RWPE1 (cell line): ENCODE data around the gene GLRA1.

ENCODE experiments used
- CTCF ChIA-PET: fragments of 350-600 bp; sonication (Branson Sonifier 250); formaldehyde crosslinking; extraction: SDS; loops from one replicate; lab custom pipeline; 2021; lab: Yijun Ruan, JAX
- POLR2A ChIA-PET: fragments of 400-600 bp; formaldehyde crosslinking; extraction: SDS; loops from one replicate; lab custom pipeline; 2020; ENCODE audit warnings: antibody characterized with exemption; ENCODE audit not compliant: low non-redundant PET; lab: Yijun Ruan, JAX
- DNase-seq: peaks from one replicate; pipeline ENCODE4 v3.0.0; 2012; ENCODE audit warnings: low spot score
- H3K27ac ChIP-seq: fragments of 450-650 bp; 2 replicates; pipeline ENCODE4 v1.5.1; 2017
- TF ChIP-seq, protein P1 (sequence below): fragments of 450-650 bp; conservative IDR thresholded peaks from 2 replicates; pipeline ENCODE4 v1.5.1; 2017; ENCODE audit warnings: low read depth, mild to moderate bottlenecking

GLRA1 gene

DNA sequence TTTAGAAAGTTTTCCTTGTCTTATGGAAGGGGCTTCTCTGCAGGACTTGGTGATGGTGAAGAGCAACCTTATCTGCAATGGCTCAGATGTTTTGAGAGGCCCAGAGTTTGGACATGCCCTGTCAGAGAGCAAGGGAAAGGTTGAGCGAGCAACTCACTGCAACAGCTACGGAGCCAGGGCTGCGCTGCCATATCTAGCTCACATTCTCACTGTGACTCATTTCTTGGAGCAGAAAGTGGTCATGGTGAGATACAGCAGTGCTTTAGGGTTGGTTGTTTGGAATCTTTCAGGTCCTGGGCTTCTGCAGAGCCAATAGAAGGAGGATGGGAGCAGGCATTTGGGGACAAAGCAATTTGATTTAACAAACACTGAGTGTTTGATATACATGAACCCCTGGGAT is 12.3 kb downstream of the GLRA1 start:
- H3K27ac ChIP-seq, result no peak overlapping the region
- CTCF ChIA-PET, result interaction anchor here (0.6 kb wide), 1 partner anchor 348 kb away, joined by 3 read pairs; no protein-coding TSS in a partner anchor
- TF ChIP-seq, protein P1, sequence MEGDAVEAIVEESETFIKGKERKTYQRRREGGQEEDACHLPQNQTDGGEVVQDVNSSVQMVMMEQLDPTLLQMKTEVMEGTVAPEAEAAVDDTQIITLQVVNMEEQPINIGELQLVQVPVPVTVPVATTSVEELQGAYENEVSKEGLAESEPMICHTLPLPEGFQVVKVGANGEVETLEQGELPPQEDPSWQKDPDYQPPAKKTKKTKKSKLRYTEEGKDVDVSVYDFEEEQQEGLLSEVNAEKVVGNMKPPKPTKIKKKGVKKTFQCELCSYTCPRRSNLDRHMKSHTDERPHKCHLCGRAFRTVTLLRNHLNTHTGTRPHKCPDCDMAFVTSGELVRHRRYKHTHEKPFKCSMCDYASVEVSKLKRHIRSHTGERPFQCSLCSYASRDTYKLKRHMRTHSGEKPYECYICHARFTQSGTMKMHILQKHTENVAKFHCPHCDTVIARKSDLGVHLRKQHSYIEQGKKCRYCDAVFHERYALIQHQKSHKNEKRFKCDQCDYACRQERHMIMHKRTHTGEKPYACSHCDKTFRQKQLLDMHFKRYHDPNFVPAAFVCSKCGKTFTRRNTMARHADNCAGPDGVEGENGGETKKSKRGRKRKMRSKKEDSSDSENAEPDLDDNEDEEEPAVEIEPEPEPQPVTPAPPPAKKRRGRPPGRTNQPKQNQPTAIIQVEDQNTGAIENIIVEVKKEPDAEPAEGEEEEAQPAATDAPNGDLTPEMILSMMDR, result no peak
- POLR2A ChIA-PET, result no interaction called here
- no peak for DNase-seq

GRCh38 chr5:151911011-151911410 is 13.6 kb downstream of the GLRA1 start:
- peak; percentile 45 for DNase-seq
- CTCF ChIA-PET, result no interaction called here
- POLR2A ChIA-PET, result no interaction called here
- TF ChIP-seq, protein P1, result no peak
- H3K27ac ChIP-seq, result no peak overlapping the region

DNA sequence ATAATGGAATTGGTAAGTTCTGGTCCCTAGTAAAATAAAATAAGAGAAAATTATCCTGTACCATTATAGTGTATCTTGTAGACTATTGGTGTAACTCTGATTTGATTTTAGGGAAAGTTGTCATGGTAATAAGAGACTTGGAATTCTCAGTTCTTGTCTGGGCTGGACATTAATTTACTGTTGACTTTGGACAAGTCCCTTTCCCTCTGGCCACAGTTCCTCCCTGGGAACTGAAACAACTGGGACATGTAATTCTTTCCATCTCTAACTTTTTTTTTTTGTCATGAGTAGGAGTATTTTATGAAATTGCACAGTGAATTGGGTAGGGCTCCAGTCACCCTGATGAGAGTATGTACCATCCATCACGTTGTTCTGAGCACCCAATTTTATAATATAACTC is 15.0 kb downstream of the GLRA1 start:
- CTCF ChIA-PET, result no interaction called here
- TF ChIP-seq, protein P1, result no peak
- DNase-seq, result no peak
- no peak overlapping the region for H3K27ac ChIP-seq
- POLR2A ChIA-PET, result no interaction called here

GRCh38 chr5:151906246-151906645 is 18.4 kb downstream of the GLRA1 start:
- no peak overlapping the region for H3K27ac ChIP-seq
- DNase-seq, result no peak
- POLR2A ChIA-PET, result no interaction called here
- CTCF ChIA-PET, result no interaction called here
- TF ChIP-seq, protein P1, result no peak

- ChIA-PET CTCF (interaction anchor here (0.6 to 0.7 kb wide), 2 partner anchors 47 to 1844 kb away, joined by 4 read pairs; no protein-coding TSS in a partner anchor), POLR2A (no interaction called here)
- no peak overlapping the region for H3K27ac ChIP-seq
- DNase-seq, result no peak
- TF ChIP-seq, protein P1, result no peak
These were observed 19.1 kb downstream of the GLRA1 start for GRCh38 chr5:151905557-151905961.

DNA sequence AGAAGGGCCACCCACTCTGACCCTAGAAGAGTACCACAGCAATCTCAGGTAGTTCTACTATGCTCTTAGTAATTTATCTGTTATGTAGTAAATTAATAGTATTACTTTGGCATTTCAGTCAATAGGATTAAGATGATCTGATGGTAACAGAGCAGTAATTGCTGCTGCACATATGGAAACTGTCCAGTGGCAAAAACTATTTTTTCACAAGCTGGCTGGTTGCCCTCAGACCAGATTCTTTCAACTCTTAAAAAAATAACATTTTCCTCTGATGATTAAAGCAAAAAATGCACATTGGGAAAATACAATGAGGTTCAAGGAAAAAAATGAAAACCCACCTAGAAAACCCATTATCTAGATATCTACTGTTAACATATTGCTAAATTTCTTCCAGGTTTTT is 19.7 kb downstream of the GLRA1 start:
- TF ChIP-seq, protein P1, result no peak
- DNase-seq, result no peak
- ChIA-PET POLR2A (no interaction called here), CTCF (interaction anchor here (0.6 to 0.7 kb wide), 2 partner anchors 47 to 1845 kb away, joined by 4 read pairs; no protein-coding TSS in a partner anchor)
- no peak overlapping the region for H3K27ac ChIP-seq
